IPS DF 19.7 (cell line): ENCODE data around the gene NRL.

ENCODE experiments used
- DNase-seq: peaks from one replicate; pipeline ENCODE4 v3.0.0-alpha.2; 2013; ENCODE audit warnings: low read depth, low spot score

NRL gene

GRCh38 chr14:24098927-24099813 lies 15.6 kb downstream of the NRL start:
- no peak for DNase-seq

- DNase-seq: no peak
These were observed 16.4 kb downstream of the NRL start for GRCh38 chr14:24098229-24098926.

DNA sequence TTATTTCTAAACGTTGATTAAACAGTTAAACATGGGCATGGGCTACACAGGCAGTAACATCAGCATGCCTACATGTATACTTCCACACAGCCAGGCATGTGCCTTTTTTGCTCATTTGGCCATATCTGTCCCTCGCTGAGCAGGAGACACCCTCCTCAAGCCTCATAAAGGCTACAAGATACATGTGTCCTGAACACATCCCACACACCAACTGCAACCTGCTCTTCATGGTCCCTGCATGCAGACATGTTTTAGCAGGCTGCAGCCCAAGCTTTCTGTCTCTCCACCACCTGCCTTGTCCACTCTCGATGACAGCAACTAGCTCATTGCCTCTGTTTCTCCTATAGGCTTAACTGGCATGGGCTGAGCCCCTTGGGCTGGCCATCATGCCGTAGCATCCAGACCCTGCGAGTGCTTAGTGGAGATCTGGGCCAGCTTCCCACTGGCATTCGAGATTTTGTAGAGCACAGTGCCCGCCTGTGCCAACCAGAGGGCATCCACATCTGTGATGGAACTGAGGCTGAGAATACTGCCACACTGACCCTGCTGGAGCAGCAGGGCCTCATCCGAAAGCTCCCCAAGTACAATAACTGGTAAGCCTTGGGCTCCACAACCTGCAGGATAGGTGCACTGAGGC lies 18.1 kb downstream of the NRL start:
- DNase-seq: no peak

GRCh38 chr14:24095271-24096068 lies 19.3 kb downstream of the NRL start:
- peak; percentile 57 for DNase-seq

GRCh38 chr14:24094841-24095270 lies 19.9 kb downstream of the NRL start:
- no peak for DNase-seq

DNA sequence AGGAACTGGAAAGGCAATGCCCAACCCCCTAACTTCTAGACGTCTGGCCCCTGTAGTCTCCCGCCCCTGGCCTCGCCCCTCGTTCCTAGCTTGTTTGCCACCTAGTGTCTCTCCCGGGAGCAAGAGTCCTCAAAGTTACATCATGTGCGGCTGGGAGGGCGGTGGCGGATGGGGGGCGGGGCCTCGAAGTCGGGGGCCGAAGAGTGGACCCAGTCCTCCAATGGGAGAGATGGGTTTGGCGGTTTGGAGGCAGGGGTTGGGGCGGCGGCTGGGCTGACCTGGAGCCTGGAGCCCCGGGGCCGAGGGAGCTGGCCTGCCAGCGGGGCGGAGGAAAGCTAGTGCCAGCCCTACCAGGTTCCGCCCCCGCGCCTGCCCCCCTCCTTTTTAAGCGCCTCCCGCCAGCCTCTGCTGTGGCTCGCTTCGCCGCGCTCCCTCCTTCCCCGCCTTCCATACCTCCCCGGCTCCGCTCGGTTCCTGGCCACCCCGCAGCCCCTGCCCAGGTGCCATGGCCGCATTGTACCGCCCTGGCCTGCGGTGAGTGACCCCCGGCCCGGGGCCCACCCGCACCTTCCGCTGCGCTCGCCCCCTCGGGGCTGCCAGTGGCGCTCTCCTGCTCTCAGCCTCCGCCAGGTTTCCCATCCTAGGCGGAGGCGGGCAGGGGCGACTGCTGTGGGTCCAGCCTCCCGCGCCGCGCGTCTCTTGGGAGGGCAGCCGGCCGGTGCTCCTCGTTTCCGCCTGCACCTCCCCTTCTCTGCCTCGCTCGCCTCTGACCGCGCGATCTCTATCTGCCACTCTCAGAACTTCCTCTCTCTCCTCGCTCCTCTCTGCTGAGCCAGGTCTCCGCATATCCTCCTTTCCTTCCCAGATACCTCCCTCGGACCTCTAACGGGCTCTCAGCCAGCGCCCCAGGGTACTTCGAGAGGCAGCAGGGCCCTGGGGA lies 20.6 kb downstream of the NRL start, which contains the start of gene PCK2:
TSS of gene PCK2 (plus strand) at position 411 of the 940 bp plus-strand sequence. CDS start at position 506, 95 bp downstream.
- peak; percentile 78 for DNase-seq

DNA sequence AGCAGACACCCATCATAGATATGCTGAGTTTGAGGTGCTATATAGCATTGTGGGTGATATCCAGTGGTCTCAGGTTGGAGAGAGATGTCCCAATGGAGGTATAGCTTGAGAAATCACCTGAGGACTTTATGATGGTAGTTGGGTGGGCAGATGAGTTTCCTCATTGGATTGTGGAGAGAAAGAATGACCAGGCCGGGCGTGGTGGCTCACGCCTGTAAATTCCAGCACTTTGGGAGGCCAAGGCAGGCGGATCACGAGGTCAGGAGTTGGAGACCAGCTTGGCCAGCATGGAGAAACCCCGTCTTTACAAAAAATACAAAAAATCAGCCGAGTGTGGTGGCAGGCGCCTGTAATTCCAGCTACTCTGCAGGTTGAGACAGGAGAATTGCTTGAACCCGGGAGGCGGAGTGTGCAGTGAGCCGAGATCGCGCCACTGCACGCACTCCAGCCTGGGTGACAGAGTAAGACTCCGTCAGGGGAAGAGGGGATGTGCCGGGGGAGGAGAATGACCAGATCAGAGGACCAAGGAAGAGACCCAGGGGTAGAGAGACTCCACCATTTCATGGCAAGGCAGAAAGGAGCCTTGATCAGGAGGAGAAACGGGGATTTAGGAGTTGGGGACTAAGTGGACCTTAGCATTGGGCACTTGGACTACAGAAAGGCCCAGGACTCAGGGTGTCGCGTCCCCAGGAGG lies 21.4 kb downstream of the NRL start:
- DNase-seq: no peak

DNA sequence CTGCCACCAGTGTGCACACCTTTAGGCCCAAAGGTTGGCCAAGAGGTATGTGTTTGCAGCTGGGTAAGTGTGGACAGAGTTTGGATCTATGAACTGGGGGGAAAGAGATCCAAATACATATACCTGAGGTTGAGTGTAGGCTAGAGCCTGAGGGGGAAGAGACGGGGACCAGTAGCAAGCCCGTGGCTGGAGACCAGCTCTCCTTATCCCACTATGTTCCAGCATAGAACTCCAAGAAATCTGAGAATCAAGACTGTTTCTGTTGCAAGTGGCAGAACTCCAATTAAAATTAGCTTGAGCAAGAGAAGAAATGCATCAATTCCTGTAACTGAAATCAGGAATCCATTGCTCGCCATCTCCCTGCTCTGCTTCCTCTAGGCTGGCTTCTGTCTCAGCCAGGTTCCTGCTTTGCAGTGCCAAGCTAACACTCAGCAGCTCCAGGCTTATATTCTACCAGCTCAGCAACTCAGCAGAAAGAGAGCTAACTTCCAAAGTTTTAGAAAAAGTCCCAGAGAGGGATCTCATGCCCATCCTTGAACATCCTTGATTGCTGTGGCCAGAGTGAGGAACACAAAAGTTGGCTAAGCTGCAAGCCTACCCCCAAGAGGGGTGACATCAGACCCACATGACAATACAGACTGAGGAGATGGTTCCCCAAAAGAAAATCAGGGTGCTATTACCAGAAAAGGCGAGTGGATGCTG lies 22.1 kb downstream of the NRL start:
- no peak for DNase-seq

- no peak for DNase-seq
These were observed 22.6 kb downstream of the NRL start for GRCh38 chr14:24092110-24092504.

- no peak for DNase-seq
These were observed 24.9 kb downstream of the NRL start for GRCh38 chr14:24089890-24090289.

DNA sequence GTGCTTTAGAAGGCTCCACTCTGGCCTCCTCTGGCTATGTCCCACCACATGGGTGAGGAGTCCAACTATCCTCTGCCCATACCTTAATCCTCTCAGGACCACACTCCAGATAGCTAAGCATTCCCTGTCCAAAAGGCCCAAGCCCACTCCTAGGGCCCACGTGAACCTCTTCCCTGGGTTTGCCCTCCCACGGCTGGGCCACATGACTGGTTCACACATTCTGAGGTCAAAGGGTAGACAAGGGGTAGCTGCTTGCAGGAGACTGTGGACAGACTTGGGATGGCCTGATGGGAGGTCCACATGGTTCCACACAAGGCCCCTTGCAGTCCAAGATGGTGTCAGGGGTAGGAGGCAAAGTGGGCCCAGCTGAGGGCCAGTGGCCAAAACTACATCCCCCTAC lies 26.7 kb downstream of the NRL start:
- no peak for DNase-seq

GRCh38 chr14:24087004-24087403 lies 27.7 kb downstream of the NRL start:
- DNase-seq: no peak

GRCh38 chr14:24086193-24086955 lies 28.4 kb downstream of the NRL start:
- DNase-seq: no peak

- no peak for DNase-seq
These were observed 29.5 kb downstream of the NRL start for GRCh38 chr14:24085215-24085614.

DNA sequence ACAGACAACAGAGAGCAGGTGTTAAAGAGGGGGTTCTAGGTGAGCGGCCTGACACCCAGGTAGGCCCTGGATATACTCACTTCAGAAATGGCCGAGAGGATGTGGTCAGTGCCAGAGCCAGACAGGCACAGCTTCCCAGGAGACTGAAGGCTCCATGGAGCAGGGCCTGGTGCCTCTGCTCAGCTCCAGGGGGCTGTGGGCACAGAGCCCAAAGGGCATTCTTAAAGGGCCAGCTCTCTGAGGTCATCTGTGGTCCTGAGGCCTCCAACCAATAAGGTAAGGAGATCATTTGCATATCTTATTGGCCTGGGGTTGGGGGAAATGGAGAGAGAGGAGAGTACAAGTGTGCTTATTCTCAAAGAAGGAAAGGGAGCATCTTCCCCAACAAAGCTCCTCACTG lies 30.3 kb downstream of the NRL start:
- DNase-seq: no peak

DNA sequence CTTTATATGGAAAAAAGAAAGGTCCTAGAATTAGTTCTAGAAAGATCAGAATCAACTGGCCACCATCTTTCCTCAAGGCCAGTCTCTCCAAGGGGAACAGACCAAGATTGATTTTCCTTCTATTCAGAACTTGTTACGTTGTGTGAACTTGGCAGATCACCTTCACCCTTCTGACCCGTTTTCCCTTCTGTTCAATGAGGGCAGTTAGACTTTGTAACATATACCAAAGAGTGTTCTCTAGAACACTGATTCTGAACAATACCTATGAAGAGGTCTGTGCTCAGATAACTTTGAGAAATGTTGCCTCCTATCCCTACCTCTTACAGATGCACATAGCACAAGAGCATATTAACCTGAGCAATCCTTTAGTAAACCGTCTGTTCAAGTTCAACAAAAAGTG lies 31.3 kb downstream of the NRL start:
- DNase-seq: no peak

- no peak for DNase-seq
These were observed 32.2 kb downstream of the NRL start for GRCh38 chr14:24082411-24083080.

GRCh38 chr14:24081739-24082211 lies 33.0 kb downstream of the NRL start:
- DNase-seq: no peak
